ENCODE data around the gene TRMT44.
"Not testable (repeated sequence)": the region's sequence is repeated elsewhere in the genome, so short reads cannot be mapped to it uniquely, and the experiment has no call there.

TRMT44 gene
- 30.8 to 40.1 (median 34.6) reads per million in 4 experiments for total RNA-seq

- DNase-seq: peak; percentile 93
These were observed at the start of gene TRMT44, which contains the start of gene ACOX3 for GRCh38 chr4:8440492-8441311. Gene TRMT44 (plus strand): TSS chr4:8440777. CDS start chr4:8440823, 46 bp downstream. Gene ACOX3 (minus strand): TSS chr4:8440723. CDS start chr4:8416521, 24,202 bp downstream.

GRCh38 chr4:8391071-8391470 is 49.5 kb upstream of the TRMT44 start:
- DNase-seq: no peak

- no peak for DNase-seq
These were observed 48.6 kb upstream of the TRMT44 start for GRCh38 chr4:8391972-8392371.

GRCh38 chr4:8392591-8393190 is 47.9 kb upstream of the TRMT44 start:
- no peak for DNase-seq

GRCh38 chr4:8393593-8394038 is 47.0 kb upstream of the TRMT44 start:
- DNase-seq: no peak

- DNase-seq: no peak
These were observed 46.5 kb upstream of the TRMT44 start for GRCh38 chr4:8394061-8394519.

- DNase-seq: no peak
These were observed 45.8 kb upstream of the TRMT44 start for GRCh38 chr4:8394806-8395205.

GRCh38 chr4:8395504-8396296 is 44.9 kb upstream of the TRMT44 start:
- DNase-seq: no peak

- DNase-seq: no peak
These were observed 43.7 kb upstream of the TRMT44 start for GRCh38 chr4:8396762-8397406.

- DNase-seq: no peak
These were observed 42.2 kb upstream of the TRMT44 start for GRCh38 chr4:8398347-8398746.

- DNase-seq: no peak
These were observed 41.3 kb upstream of the TRMT44 start for GRCh38 chr4:8399298-8399697.

GRCh38 chr4:8400632-8401325 is 39.8 kb upstream of the TRMT44 start:
- DNase-seq: no peak

GRCh38 chr4:8401665-8402064 is 38.9 kb upstream of the TRMT44 start:
- no peak for DNase-seq

GRCh38 chr4:8402181-8402597 is 38.4 kb upstream of the TRMT44 start:
- no peak for DNase-seq

- no peak for DNase-seq
These were observed 37.9 kb upstream of the TRMT44 start for GRCh38 chr4:8402640-8403039.

GRCh38 chr4:8403173-8403753 is 37.3 kb upstream of the TRMT44 start:
- peak; percentile 20 for DNase-seq

GRCh38 chr4:8403976-8404375 is 36.6 kb upstream of the TRMT44 start:
- no peak for DNase-seq

- DNase-seq: no peak
These were observed 35.6 kb upstream of the TRMT44 start for GRCh38 chr4:8404791-8405515.

GRCh38 chr4:8405516-8405875 is 35.1 kb upstream of the TRMT44 start:
- DNase-seq: no peak

- DNase-seq: not testable (repeated sequence)
These were observed 33.7 kb upstream of the TRMT44 start for GRCh38 chr4:8406887-8407286.

GRCh38 chr4:8407316-8407715 is 33.3 kb upstream of the TRMT44 start:
- no peak for DNase-seq
